Kidney (tissue), 14 donors: ENCODE results near the gene MYL6B. TPM values are rescaled to one million over a fixed set of nuclear protein-coding genes. Genes with fewer than 3 reads are reported as not detected.
A peak's percentile ranks its signal among the peaks of the same experiment; 100 is the strongest.

Experiments
- DNase-seq, 5 donors: peaks; one replicate each; pipeline ENCODE4 v3.0.0-alpha.2; 2013 to 2020
- FAIRE-seq: peaks from 2 replicates; lab custom pipeline; 2012; peaks lifted over from hg19 to GRCh38; lab: Jason Lieb, UNC
- H3K27ac ChIP-seq, 2 donors: one replicate each; pipeline ENCODE4 v1.7.0; 2013; ENCODE audit warnings: low read depth in 2 of 2, low read length in 2 of 2, inconsistent platforms in 1 of 2
- H3K27me3 ChIP-seq: one replicate; pipeline ENCODE4 v1.7.1; 2013; ENCODE audit warnings: low read length, inconsistent platforms; ENCODE audit not compliant: control insufficient read depth, insufficient read depth
- H3K36me3 ChIP-seq, 3 donors: one replicate each; pipeline versions ENCODE4 v1.7.0 to v1.7.1; 2013; ENCODE audit warnings: low read length in 3 of 3, control low read depth in 1 of 3, inconsistent platforms in 1 of 3; ENCODE audit not compliant: insufficient read depth in 3 of 3, control insufficient read depth in 2 of 3
- H3K4me1 ChIP-seq, 3 donors: one replicate each; pipeline versions ENCODE4 v1.7.0 to v1.7.1; 2013; ENCODE audit warnings: low read length in 3 of 3, inconsistent platforms in 1 of 3, low read depth in 1 of 3; ENCODE audit not compliant: control insufficient read depth in 2 of 3, insufficient read depth in 2 of 3
- H3K4me3 ChIP-seq, 3 donors: one replicate each; pipeline versions ENCODE4 v1.7.0 to v1.8.1; 2013; ENCODE audit warnings: low read length in 3 of 3, control low read depth in 1 of 3, inconsistent platforms in 1 of 3
- H3K9ac ChIP-seq, 3 donors: one replicate each; pipeline versions ENCODE4 v1.7.0 to v1.7.1; 2013; ENCODE audit warnings: low read length in 3 of 3, control low read depth in 1 of 3, inconsistent platforms in 1 of 3
- H3K9me3 ChIP-seq, 3 donors: one replicate each; pipeline versions ENCODE4 v1.7.0 to v1.7.1; 2013; ENCODE audit warnings: low read length in 3 of 3, control low read depth in 1 of 3, inconsistent platforms in 1 of 3; ENCODE audit not compliant: control insufficient read depth in 2 of 3, insufficient read depth in 1 of 3
- CTCF ChIP-seq: IDR thresholded peaks from 3 replicates; pipeline ENCODE4 v1.5.1; 2012; ENCODE audit warnings: mild to moderate bottlenecking, moderate library complexity, borderline replicate concordance; ENCODE audit not compliant: insufficient read depth; ENCODE audit errors: extremely low read depth
- intact Hi-C: fragments of 100-400 bp; cut with DNase I; formaldehyde crosslinking; loops from one replicate; pipeline ENCODE4 v1.11.1; 2022
- polyA plus RNA-seq: library from polyadenylated mRNA; stranded (reverse); fragments of 350-450 nt; fragmentation: Illumina TruSeq; extraction: RNeasy Lipid Tissue Mini Kit (QIAGEN cat#74804); gene quantifications from one replicate; pipeline ENCODE4 v1.2.3, GENCODE V29; 2014; ENCODE audit warnings: low read depth, low replicate concordance; ENCODE audit not compliant: insufficient read depth
- total RNA-seq: library from RNA; stranded (reverse); fragmentation: NEBNext Ultra II Directional; extraction: Animal tissue kit (Norgen Biotek cat#: 25700); gene quantifications from one replicate; pipeline ENCODE4 v1.2.1, GENCODE V29; 2021
- donor health status: control.
- donor health status: control.
- donor health status: control.
- donor health status: control.
- donor health status: control.
- donor health status: DM: yes; HTN: yes; CAD: no.
- donor health status: Normal renal cell carcinoma (clear cell type).

Gene MYL6B
- total and polyA plus RNA-seq, 2 donors from 2014 or later, result 48.2 to 142 TPM

- no peak for TF ChIP-seq CTCF
- Histone ChIP-seq H3K4me1 (peaks cover 0 to 7% (median 2%) of the 10 kb centered on the region in 3 donors), H3K9ac (no peak overlapping the region), H3K36me3 (peaks cover 2 to 22% (median 21%) of the 10 kb centered on the region in 3 donors), H3K9me3 (no peaks in the 10 kb centered on the region), H3K27me3 (no peaks in the 10 kb centered on the region), H3K27ac (no peak overlapping the region), H3K4me3 (no peak overlapping the region)
- intact Hi-C loops, result no loop called here
- no peak for DNase-seq
- no peak for FAIRE-seq
Measured at GRCh38 chr12:56145217-56145616, 7.2 kb upstream of the MYL6B start.

- Histone ChIP-seq H3K36me3 (peaks cover 2 to 18% (median 17%) of the 10 kb centered on the region in 3 donors), H3K27ac (no peak overlapping the region), H3K4me3 (no peak overlapping the region), H3K4me1 (peaks cover 0 to 11% (median 8%) of the 10 kb centered on the region in 3 donors), H3K9ac (no peak overlapping the region), H3K27me3 (no peaks in the 10 kb centered on the region), H3K9me3 (no peaks in the 10 kb centered on the region)
- peak in 2 of 5 donors; percentile 40 to 73 for DNase-seq
- intact Hi-C loops, result no loop called here
- no peak for FAIRE-seq
- TF ChIP-seq CTCF, result no peak
Measured at GRCh38 chr12:56146492-56147460, 5.6 kb upstream of the MYL6B start.

- Histone ChIP-seq H3K9ac (no peak overlapping the region), H3K27me3 (no peaks in the 10 kb centered on the region), H3K9me3 (no peaks in the 10 kb centered on the region), H3K4me3 (no peak overlapping the region), H3K27ac (no peak overlapping the region), H3K4me1 (peaks cover 0 to 23% (median 12%) of the 10 kb centered on the region in 3 donors), H3K36me3 (peaks cover 0 to under 1% (median 0%) of the 10 kb centered on the region in 3 donors)
- intact Hi-C loops, result no loop called here
- FAIRE-seq, result no peak
- no peak for TF ChIP-seq CTCF
- no peak for DNase-seq
Measured at GRCh38 chr12:56150563-56150962, 1.8 kb upstream of the MYL6B start.
